GM18520 (cell line): ENCODE results near the gene ZDHHC24.
"Not testable (repeated sequence)": the region's sequence is repeated elsewhere in the genome, so short reads cannot be mapped to it uniquely, and the experiment has no call there.

ENCODE experiments used
- ATAC-seq: cut with Tn5 transposase; IDR thresholded peaks from one replicate; pipeline ENCODE4 v1.9.1; 2021; ENCODE audit not compliant: unreplicated experiment

The ZDHHC24 gene

DNA sequence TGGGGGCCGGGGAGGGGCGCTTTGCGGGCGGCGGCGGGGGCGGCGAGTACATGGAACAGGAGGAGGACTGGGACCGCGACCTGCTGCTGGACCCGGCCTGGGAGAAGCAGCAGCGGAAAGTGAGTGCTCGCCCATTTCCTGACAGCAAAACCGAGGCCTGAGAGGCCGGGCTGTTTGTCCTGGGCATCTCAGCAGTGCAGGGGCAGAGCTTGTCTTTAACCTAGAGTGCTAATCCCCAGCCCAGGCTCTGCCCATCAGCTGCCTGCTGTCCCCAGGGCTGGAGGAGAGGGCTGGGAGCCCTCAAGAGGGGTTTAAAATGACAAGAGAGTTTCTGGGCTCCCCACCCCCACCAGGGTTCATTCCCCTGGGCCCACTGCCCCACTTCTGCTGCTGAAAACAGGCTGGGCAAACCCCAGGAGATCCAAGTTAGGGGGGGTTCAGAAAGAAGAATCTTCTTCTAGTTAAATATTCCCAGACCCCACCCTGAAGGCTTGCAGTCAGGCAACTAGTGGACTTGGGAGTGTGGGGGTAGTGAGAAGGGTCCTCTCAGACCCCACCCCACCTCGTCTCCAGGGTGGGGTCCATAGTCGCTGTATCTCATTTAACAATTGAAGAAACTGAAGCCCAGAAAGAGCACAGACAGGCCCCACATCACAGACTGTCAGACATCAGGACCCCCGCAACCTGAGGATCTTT lies 1.3 kb upstream of the ZDHHC24 start:
- ATAC-seq = no peak

DNA sequence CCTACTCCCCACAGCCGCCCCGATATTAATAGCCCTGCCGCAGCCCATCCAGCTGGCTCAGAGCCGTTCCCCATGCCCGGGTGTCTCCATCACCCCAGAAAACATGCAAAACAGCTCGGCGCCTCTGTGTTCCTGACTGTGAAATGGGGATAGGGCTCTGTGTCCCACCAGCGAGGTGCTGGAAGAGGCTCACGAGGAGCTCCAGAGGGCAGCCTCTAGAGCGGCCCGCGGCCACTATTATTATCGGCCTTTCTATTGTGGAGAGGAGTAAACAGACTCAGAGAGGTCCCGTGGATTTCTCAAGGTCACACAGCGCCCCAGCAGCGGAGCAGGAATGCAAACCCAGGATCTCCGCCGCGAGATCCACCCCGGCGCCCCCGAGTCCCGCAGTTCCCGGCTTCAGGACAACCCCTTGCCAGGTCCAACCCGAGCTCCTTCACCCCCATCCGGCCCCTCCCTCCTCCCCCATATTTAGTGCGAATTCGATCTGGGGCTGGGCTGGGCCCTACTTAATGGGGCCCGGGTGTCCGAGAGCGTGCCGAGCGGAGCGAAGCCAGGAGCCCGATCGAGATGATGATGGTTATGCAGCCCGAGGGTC lies 619 bp upstream of the ZDHHC24 start, which contains the start of gene ACTN3:
ACTN3 (plus strand) TSS at position 536 of the 598 bp plus-strand sequence; CDS start at position 571, 35 bp downstream.
- ATAC-seq = no peak

DNA sequence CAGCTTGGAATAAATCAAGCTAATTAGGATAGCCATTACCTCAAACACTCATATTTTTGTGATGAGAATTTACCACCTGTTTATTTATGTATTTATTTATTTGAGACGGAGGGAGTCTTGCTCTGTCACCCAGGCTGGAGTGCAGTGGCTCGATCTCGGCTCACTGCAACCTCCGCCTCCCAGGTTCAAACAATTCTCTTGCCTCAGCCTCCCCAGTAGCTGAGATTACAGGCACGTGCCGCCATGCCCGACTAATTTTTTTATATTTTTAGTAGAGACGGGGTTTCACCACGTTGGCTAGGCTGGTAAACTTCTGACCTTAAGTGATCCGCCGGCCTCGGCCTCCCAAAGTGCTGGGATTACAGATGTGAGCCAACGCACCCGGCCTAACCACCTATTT lies 896 bp downstream of the ZDHHC24 start:
- ATAC-seq = not testable (repeated sequence)

DNA sequence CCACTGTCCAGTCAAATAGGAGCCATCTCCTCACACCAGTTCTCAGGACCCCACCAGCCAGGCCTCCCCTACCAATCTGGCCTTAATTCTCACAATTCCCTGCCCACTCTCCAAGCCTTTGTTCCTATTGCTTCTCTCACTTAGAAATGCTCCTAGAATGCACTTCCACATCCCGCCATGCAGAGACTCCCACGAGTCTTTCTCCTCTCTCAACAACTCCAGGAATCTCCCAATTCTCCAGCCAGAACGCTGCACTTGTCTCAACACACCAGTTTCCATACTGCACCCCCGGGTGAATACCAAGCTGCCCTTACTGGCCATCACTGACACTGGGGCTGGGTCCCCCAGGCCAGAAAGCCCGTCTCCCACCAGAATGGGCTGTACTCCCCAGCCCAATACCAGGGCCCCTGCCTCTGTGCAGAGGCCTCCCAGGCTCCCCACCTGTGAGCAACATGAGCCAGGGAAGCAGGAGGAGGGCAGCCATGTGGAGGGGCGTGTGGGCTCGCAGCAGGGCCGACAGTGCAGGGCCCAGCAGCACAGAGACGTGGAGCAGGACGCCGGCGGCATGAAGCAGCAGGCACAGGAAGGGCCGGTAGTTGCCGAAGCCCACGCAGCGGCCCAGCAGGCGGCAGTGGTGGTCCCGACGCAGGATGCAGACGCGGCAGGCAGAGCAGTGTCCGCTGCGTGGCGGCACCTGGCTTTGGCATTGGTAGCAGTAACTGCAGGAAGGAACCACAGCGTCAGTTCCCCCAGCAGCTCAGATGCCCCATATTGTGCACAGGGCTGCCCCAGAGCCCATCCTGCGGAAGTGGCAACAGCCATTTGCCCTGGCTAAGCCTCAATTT lies 2.4 kb downstream of the ZDHHC24 start:
- ATAC-seq = no peak

DNA sequence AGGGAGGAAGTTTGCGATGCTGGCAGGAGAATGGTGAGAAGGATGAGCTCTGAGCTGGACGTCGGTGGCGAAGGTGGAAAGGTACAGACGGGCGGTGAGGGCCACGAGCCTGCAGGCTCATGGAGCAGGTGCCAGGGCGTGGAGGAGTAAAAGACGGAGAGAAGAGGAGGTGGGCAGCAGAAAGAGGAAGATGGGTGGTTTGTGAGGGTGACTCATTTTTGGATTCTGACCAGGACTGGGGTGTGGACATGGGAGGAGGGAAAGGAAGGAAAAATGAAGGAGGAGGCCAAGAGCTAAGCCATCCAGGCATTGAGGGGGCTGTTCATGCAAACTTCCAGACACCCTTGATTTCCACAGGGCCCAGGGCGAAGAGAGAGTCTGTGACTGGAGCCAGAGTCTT lies 3.5 kb downstream of the ZDHHC24 start:
- ATAC-seq = no peak

DNA sequence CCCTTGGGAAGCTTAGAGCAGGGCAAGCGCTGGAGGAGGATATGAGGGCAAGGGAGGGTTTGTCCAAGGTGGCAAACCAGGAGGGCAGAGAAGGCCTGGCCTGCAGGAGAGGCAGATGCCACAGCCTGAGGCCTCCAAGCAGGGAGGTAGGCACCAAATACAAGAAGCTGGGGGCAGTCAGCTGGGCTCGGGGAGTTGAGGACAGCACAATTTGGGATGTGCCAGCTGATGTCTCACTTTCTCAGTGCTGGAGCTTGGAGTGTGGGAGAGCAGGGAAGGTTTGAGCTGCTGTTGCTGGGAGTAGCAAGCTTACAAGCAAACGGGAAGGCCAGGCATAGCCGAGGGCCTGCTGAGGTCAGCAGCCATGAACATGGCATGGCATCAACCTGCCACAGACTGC lies 4.0 kb downstream of the ZDHHC24 start:
- ATAC-seq = no peak

DNA sequence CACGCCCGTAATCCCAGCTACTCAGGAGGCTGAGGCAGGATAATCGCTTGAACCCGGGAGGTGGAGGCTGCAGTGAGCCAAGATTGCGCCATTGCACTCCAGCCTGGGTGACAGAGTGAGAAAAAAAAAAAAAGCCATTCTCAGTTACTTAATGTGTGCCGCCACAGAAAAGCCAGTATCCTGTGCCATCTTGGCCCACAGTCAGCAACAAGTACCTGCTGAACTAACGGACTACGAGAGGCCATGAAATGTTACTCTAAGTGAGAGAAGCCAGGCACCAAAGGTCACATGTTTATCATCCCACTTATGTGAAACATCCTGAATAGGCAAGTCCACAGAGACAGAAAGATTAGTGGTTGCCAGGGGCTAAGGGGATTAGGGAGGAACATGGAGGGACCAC lies 5.2 kb downstream of the ZDHHC24 start:
- not testable (repeated sequence) for ATAC-seq

DNA sequence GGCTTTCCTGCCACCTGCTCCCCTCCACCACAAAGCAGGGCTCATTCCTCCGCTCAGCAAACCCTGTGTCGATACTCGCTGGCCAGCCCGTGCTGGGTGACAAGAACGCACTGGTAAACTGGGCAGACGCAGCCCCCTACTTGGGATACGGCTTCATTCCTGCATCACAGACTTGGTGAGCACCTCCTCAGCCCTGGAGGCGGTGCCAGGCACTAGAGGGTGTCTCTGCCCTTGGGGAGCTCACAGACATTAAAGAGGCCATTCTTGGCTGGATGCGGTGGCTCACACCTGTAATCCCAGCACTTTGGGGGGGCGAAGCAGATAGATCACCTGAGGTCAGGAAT lies 6.0 kb downstream of the ZDHHC24 start:
- no peak for ATAC-seq

DNA sequence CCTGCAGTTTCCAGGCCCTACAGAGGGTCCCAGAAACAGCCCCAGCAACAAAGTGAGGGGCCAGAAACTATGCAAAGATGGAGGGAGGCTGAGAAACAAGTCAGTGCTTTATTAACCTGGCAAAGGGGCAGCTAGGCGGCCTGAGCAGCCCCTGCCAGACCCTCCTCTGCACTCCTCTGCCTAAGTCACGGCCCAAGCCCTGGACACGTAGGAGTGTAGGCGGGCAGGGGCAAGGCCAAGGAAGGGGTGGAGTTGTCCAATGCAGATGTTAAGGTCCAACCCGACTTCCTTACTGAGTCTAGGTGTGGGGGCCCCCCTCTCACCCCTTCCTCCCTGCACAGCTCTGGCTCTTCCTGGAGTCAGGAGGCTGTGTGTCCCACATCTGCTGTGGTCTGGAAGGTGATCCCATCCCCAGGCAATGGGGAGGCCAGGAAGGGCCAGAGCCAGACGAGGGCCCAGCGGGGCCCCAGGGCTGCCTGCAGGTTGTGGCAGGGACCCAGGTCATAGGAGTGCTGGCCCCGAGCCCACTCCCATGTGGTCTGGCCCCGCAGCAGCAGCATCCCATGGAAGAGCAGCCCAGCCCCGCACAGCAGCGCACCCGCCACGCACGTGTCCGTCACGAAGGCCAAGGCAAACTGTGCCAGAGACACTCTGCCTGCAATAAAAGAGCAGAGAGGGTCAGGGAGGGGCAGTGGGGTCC lies 6.5 kb downstream of the ZDHHC24 start:
- no peak for ATAC-seq

DNA sequence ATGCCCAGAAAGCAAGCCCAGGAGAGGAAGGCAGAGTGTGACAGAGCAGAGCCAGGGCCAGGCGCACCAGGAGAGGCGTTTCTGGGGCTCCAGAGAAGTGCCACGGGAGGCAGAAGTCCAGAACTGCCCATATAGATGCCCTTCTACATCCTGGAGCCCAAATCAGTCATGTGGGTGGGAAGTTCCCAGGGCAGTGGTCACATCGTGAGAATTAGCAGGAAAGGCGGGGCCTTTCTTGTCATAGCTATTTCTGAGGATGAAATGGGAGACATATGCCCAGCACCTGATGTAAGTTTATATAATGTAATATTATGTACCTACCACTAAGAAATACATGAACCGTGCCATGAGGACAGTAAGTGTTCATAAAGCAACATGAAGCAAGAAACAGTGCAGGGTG lies 13.1 kb downstream of the ZDHHC24 start:
- no peak for ATAC-seq

DNA sequence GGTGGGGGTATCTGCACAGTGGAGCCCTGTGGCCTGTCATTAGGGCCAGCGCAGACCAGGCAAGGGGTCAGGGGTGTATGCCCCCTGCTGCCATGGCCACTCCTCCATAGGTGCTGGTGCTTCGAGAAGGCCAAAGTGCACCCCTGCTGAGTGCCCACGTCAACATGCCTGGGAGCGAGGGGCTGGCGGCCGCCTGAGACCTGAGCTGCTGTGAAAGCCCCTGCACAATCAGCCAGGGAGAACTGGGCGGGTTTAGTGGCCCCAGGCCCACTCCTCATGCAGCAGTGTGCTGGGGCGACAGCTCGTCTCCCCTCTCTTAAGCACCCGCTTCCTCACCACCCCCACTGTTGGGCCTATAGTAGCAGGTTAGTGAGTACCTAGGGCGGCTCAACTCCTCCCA lies 14.0 kb downstream of the ZDHHC24 start:
- ATAC-seq = no peak

DNA sequence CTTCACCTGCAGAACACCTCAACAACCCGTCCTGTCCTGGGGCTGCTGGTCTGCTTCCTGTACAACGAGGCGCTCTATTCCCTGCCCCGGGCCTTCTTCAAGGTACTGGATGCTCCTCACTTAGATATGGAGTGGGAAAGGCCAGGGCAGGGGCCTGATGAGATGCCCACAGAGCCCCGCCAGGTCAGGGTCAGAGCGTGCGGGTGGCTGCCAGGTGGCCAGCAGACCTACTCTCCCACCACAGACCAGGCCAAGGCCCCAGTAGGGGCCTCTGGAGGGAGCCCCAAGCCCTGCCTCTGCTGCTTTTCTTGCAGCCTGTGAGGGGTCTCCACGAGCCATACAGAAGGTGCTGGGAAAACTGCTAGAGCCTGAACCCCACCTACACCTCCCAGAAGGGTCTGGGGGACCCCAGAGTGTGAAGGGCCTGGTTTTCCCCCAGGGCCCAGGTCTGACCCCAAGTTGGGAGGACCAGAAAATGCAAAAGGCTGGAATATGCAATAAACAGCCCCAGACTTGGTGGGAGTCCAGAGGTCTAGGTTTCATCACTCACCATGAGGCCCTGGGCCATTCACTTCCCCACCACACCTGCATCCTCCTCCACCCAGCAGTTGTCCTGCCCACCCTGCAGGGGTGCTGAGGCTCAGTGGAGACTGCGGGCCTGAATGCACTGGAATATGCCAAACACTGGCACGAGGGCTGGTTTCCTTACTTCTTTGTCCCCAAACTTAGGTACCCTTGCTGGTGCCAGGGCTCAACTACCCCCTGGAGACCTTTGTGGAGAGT lies 14.7 kb downstream of the ZDHHC24 start:
- ATAC-seq = no peak

DNA sequence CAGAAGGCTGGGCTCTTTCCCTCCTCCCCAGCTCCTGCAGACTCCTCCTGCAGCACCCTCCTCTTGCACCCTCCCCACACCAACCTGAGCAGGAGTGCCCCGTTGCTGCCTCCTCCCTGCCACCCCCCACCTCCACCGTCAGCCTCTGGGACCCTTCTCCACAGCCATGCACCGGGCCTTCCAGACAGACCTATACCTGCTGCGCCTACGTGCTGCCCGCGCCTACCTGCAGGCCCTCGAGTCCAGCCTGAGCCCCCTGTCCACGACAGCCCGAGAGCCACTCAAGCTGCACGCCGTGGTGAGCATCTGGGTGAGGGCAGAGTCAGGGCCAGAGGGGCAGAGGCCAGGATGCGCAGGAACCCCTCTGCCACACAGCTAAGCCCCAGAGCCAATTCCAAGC lies 16.2 kb downstream of the ZDHHC24 start:
- no peak for ATAC-seq

DNA sequence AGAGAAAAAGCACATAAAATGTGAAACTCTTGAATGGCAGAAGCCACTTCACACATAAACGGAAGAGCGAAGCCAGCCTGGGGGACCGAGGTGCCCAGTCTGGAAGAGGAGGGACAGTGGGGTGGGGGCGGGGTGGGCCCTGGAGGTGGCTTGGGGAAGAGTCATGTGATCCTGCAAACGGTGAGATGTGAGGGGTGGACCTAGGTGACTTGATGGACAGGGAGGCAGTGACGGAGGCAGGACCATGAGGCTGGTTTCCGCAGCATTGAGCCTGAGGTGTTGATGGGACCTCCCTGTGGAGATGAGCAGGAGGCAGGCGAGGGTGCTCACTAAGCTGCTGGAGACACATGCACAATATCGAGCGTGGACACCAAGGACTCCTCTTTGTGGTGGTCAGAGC lies 16.8 kb downstream of the ZDHHC24 start:
- ATAC-seq = no peak

DNA sequence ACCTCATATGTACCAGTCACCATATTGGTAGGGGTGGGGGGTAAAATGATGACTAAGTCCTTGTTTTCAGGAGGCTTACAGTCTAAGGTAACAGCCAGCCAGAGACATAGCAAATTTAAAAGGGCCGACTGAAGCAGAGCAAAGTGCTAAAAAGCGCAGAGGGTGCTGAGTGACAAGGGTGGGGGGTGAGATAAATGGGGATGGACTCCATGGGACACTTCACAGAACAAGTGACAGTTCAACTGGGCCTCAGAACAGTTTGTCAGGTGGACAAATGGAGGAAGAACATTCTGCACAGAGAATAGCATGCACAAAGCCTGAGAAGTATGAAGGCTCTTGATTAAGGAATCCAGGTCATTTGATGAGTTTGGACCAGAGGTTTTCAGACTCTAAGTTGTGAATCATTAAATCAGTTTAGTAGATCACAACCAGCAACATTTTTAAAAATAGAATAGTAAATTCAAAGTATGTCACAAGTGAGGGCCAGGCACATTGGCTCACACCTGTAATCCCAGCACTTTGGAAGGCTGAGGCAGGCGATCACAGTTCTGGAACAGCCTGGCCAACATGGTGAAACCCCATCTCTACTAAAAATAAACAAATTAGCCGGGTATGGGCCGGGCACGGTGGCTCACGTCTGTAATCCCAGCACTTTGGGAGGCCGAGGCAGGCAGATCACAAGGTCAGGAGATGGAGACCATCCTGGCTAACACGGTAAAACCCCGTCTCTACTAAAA lies 21.4 kb downstream of the ZDHHC24 start:
- no peak for ATAC-seq

DNA sequence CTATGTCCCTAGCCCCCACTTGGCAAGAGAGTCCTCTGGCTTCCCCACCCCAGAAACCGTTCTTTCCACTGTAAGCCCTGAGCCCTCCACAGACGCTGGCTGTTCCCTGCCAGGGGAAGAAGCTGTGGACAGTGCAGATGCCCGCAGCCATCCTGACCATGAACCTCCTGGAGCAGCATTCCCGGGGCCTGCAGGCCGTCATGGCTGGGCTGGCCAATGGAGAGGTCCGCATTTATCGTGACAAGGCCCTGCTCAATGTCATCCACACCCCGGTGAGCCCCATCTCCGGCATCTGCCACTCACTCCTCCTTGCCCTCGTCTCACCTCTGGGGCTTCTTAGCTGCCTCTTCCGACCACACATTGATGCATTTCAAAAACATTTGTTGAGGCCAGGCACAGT lies 22.2 kb downstream of the ZDHHC24 start:
- ATAC-seq = no peak

DNA sequence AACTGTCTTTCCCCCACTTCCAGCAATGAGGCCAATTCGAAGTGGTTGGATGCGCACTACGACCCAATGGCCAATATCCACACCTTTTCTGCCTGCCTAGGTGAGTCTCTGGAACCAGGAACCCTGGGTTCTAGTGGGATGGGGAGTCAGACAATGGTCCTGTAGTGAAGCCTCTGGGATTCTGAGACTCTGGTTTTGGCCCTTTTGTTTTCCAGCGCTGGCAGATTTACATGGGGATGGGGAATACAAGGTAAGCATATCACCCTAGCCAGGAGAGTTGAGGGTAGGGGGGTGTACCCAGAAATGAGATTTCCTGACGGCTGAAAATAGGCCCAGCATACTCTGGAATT lies 34.9 kb downstream of the ZDHHC24 start:
- ATAC-seq = no peak

DNA sequence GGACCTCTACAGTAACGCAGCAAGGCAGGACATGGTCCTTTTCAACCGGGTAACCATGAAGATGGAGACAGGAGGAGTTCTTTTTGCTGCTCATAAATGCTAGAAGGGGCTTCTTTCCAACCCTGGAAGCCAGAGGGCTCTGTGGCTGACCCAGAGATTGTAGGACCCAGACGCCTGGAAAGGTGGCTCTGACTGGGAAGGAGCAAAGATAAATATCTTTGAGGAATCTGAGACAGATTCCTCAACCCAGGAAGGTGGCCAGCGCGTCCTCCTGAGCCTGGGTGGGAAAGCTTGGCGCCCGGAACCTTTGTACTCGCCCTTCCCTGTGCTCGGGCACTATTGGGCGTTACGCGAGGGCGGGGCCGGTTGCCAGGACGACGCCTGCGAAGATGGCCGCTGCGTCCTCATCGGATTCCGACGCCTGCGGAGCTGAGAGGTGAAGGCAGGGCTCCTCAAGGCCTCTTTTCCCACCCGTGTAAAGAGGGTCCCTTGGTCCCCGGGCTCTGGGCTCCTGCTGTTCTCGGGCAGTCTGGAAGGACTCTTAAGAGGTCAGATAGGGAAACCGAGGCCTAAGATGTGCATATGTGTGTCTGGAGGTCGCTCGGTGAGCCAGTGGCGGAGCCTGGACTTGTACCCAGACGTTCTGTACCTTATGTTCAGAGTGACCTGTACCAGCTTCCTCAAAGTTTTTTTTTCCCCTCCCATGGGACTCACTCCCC lies 35.4 kb downstream of the ZDHHC24 start, which contains the start of gene BBS1:
BBS1 (plus strand) TSS at position 365 of the 719 bp plus-strand sequence; CDS start at position 390, 25 bp downstream.
- ATAC-seq = peak; percentile 77

DNA sequence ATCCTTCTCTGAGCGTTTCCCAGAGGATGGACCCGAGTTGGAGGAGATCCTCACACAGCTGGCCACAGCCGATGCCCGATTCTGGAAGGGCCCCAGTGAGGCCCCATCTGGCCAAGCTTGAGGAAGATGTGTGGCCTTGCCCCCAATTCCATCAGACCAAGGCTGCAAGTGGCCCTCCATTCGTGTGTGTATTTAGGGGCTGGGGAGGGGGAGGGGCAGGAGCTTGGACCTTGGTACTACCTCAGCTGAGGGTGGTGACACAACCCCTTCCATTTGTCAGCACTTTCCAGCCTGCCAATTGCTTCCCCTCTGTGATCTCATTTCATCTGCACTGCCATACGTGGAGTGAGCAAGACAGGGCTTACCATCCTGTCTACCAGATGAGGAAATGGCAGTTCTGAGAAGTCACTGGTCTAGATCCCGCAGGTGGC lies 36.7 kb downstream of the ZDHHC24 start:
- ATAC-seq = no peak
